IPS-11a (cell line): Measurements from ENCODE around the gene GOLGA6L7.
"Not testable (repeated sequence)": the region's sequence is repeated elsewhere in the genome, so short reads cannot be mapped to it uniquely, and the experiment has no call there.

ENCODE experiments used
- H3K4me3 ChIP-seq: one replicate; pipeline ENCODE4 v1.5.1; 2013; ENCODE audit warnings: low read depth, low read length, control low read depth

Gene GOLGA6L7

GRCh38 chr15:28885128-28885629 is 36.7 kb upstream of the GOLGA6L7 start:
- peak overlapping the region; percentile 45 for H3K4me3 ChIP-seq

- no peak overlapping the region for H3K4me3 ChIP-seq
These were observed 35.9 kb upstream of the GOLGA6L7 start for GRCh38 chr15:28884151-28884940.

- H3K4me3 ChIP-seq: no peak overlapping the region
These were observed 33.2 kb upstream of the GOLGA6L7 start for GRCh38 chr15:28881600-28881999.

- no peak overlapping the region for H3K4me3 ChIP-seq
These were observed 32.7 kb upstream of the GOLGA6L7 start for GRCh38 chr15:28881170-28881569.

GRCh38 chr15:28880680-28881079 is 32.2 kb upstream of the GOLGA6L7 start:
- H3K4me3 ChIP-seq: no peak overlapping the region

- H3K4me3 ChIP-seq: no peak overlapping the region
These were observed 31.1 kb upstream of the GOLGA6L7 start for GRCh38 chr15:28879551-28879950.

GRCh38 chr15:28878209-28878608 is 29.8 kb upstream of the GOLGA6L7 start:
- no peak overlapping the region for H3K4me3 ChIP-seq

- no peak overlapping the region for H3K4me3 ChIP-seq
These were observed 28.4 kb upstream of the GOLGA6L7 start for GRCh38 chr15:28876845-28877185.

GRCh38 chr15:28876131-28876844 is 27.8 kb upstream of the GOLGA6L7 start:
- no peak overlapping the region for H3K4me3 ChIP-seq

- no peak overlapping the region for H3K4me3 ChIP-seq
These were observed 27.1 kb upstream of the GOLGA6L7 start for GRCh38 chr15:28875461-28876000.

- no peak overlapping the region for H3K4me3 ChIP-seq
These were observed 25.2 kb upstream of the GOLGA6L7 start for GRCh38 chr15:28873585-28874190.

GRCh38 chr15:28873006-28873405 is 24.6 kb upstream of the GOLGA6L7 start:
- H3K4me3 ChIP-seq: no peak overlapping the region

GRCh38 chr15:28871168-28871567 is 22.7 kb upstream of the GOLGA6L7 start:
- H3K4me3 ChIP-seq: no peak overlapping the region

GRCh38 chr15:28868744-28869345 is 20.4 kb upstream of the GOLGA6L7 start:
- no peak overlapping the region for H3K4me3 ChIP-seq

- not testable (repeated sequence) for H3K4me3 ChIP-seq
These were observed 13.3 kb upstream of the GOLGA6L7 start for GRCh38 chr15:28861589-28862293.

GRCh38 chr15:28861031-28861534 is 12.6 kb upstream of the GOLGA6L7 start:
- H3K4me3 ChIP-seq: no peak overlapping the region

- not testable (repeated sequence) for H3K4me3 ChIP-seq
These were observed 6.1 kb upstream of the GOLGA6L7 start for GRCh38 chr15:28854578-28854977.

- H3K4me3 ChIP-seq: not testable (repeated sequence)
These were observed 5.2 kb upstream of the GOLGA6L7 start for GRCh38 chr15:28853654-28854053.

GRCh38 chr15:28849766-28850165 is 1.3 kb upstream of the GOLGA6L7 start:
- not testable (repeated sequence) for H3K4me3 ChIP-seq

GRCh38 chr15:28849271-28849670 is 827 bp upstream of the GOLGA6L7 start:
- H3K4me3 ChIP-seq: not testable (repeated sequence)
